Right lobe of liver (tissue), 6 donors: Measurements from ENCODE around the gene CBX1. TPM values are rescaled to one million over a fixed set of nuclear protein-coding genes. Genes with fewer than 3 reads are reported as not detected.
"Not testable (repeated sequence)": the region's sequence is repeated elsewhere in the genome, so short reads cannot be mapped to it uniquely, and the experiment has no call there.

Experiments
- ATAC-seq, 4 donors: fragments of 200-7000 bp; cut with Tn5 transposase; one replicate each; pipeline ENCODE4 v1.9.1; 2020; ENCODE audit warnings: mild to moderate bottlenecking in 4 of 4, moderate library complexity in 4 of 4
- DNase-seq, 3 donors: peaks; one replicate each; pipeline ENCODE4 v3.0.0-alpha.2; 2020
- H3K27ac ChIP-seq, 3 donors: fragments of 200-600 bp; one replicate each; pipeline ENCODE4 v1.8.0; 2022
- H3K27me3 ChIP-seq, 2 donors: fragments of 200-600 bp; one replicate each; pipeline ENCODE4 v1.8.0; 2022
- H3K36me3 ChIP-seq, 4 donors: fragments of 200-600 bp; sonication (generic) in 1 of 4; one replicate each; pipeline versions ENCODE4 v1.5.1 to v1.8.0; 2017 to 2022; ENCODE audit warnings: control low read depth in 1 of 4
- H3K4me1 ChIP-seq, 4 donors: fragments of 200-600 bp; sonication (generic) in 1 of 4; one replicate each; pipeline versions ENCODE4 v1.5.1 to v1.8.0; 2017 to 2022; ENCODE audit warnings: control low read depth in 1 of 4
- H3K4me3 ChIP-seq, 3 donors: fragments of 200-600 bp; one replicate each; pipeline ENCODE4 v1.8.0; 2022
- H3K9me3 ChIP-seq, 4 donors: fragments of 200-600 bp; sonication (generic) in 1 of 4; one replicate each; pipeline versions ENCODE4 v1.5.1 to v1.8.0; 2017 to 2022; ENCODE audit warnings: control low read depth in 1 of 4
- POLR2A ChIP-seq: fragments of 450-650 bp; IDR thresholded peaks from one replicate; pipeline ENCODE4 v1.6.1; 2017; ENCODE audit warnings: antibody characterized with exemption, mild to moderate bottlenecking
- WGBS: methylation state at CpG from one replicate; pipeline ENCODE4 v1.1.6; 2018; ENCODE audit warnings: low coverage, low lambda C conversion rate; ENCODE audit not compliant: insufficient coverage; ENCODE audit errors: missing lambda C conversion rate; 5-methylcytosine and 5-hydroxymethylcytosine counted together
- intact Hi-C, 2 donors: fragments of 100-400 bp; cut with DNase I; formaldehyde crosslinking; loops; one replicate each; pipeline versions ENCODE4 v1.11.2 to v1.14.1; 2022
- total RNA-seq, 6 experiments: library from RNA; depleted of rRNA in 2 of 6; stranded (reverse); fragments of >200 nt in 2 of 6; fragmentation: NEBNext Ultra II Directional in 3 of 6; extraction: Animal tissue kit (Norgen Biotek cat#: 25700) in 3 of 6; gene quantifications; one replicate each; pipeline versions ENCODE4 v1.1.0 to v1.2.4, GENCODE V29; 2016 to 2023
- TF ChIP-seq, protein P1 (sequence below), 4 donors: fragments of 200-600 bp in 3 of 4; fragments of 450-650 bp in 1 of 4; IDR thresholded peaks; one replicate each; pipeline versions ENCODE4 v1.5.1 to v1.8.0; 2016 to 2022; ENCODE audit warnings: antibody characterized with exemption in 4 of 4, mild to moderate bottlenecking in 2 of 4
- donor health status: DM: no; HTN: yes; CAD: no.
- donor health status: DM: no; HTN: no; CAD: no.
- donor health status: DM: no; HTN: no; CAD: no.
- donor health status: DM: no; HTN: yes; CAD: no.
- donor health status: DM: no; HTN: yes; CAD: no.

The CBX1 gene
- total RNA-seq, 6 experiments from 2014 or later, result 7.0 to 10.5 (median 9.9) TPM

DNA sequence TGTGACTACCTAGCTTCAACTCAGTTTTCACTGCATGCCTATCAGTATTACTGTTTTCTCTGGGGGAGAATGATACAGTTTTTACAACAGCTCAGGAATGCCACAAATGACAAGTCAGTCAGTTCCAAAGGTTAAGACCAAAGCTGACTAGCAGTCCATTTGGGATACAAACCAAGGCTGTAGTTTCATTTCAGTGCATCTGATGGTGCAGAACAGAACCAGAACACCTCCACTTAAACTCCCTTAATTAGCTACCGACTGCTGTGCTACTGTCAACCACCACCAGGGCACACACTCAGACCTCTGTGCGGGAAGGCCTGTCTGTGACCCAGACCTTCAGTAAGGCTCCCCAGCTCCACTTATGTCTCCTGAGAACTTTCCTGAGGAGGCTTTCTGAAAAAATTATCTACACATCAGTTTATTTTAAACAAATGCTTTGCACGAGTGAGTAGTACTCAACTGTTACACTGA is 32.8 kb downstream of the CBX1 start:
- H3K27ac ChIP-seq, result peak overlapping the region; percentile 33 to 85 (median 75)
- H3K4me1 ChIP-seq, result peaks cover 0 to 66% (median 30%) of the 10 kb centered on the region in 4 donors
- 22% methylated on average over 3 of the region's 3 CpGs for WGBS
- no peak overlapping the region for H3K4me3 ChIP-seq
- H3K9me3 ChIP-seq, result no peaks in the 10 kb centered on the region
- intact Hi-C loops, result no loop called here
- TF ChIP-seq, protein P1, sequence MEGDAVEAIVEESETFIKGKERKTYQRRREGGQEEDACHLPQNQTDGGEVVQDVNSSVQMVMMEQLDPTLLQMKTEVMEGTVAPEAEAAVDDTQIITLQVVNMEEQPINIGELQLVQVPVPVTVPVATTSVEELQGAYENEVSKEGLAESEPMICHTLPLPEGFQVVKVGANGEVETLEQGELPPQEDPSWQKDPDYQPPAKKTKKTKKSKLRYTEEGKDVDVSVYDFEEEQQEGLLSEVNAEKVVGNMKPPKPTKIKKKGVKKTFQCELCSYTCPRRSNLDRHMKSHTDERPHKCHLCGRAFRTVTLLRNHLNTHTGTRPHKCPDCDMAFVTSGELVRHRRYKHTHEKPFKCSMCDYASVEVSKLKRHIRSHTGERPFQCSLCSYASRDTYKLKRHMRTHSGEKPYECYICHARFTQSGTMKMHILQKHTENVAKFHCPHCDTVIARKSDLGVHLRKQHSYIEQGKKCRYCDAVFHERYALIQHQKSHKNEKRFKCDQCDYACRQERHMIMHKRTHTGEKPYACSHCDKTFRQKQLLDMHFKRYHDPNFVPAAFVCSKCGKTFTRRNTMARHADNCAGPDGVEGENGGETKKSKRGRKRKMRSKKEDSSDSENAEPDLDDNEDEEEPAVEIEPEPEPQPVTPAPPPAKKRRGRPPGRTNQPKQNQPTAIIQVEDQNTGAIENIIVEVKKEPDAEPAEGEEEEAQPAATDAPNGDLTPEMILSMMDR (IDR thresholded peaks at IDR 0.05), result peak in 3 of 4 donors; percentile 14 to 37 (median 24)
- no peak for TF ChIP-seq POLR2A
- DNase-seq (no peak), ATAC-seq (peak; percentile 8 to 51 (median 29))
- H3K36me3 ChIP-seq, result peaks cover 0 to 5% (median 0%) of the 10 kb centered on the region in 4 donors
- H3K27me3 ChIP-seq, result no peaks in the 10 kb centered on the region

DNA sequence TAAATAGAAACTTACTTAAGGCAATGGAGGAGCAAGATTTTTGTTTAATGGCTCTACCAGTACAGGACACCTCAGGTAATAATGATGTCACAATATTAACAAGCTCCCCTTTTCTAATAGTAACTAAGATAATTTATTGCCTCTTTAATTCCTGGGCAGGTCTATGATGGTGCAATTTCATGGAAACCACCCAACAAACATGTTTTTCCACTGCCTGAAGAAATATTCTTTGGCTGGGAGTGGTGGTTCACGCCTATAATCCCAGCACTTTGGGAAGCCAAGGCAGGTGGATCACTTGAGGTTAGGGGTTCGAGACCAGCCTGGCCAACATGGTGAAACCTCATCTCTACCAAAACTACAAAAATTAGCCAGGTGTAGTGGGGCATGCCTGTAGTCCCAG is 33.5 kb downstream of the CBX1 start:
- H3K9me3 ChIP-seq, H3K36me3 ChIP-seq, intact Hi-C loops, DNase-seq, H3K27me3 ChIP-seq, H3K4me3 ChIP-seq: not testable (repeated sequence)
- 29% methylated on average over 2 of the region's 2 CpGs for WGBS
- Histone ChIP-seq H3K27ac (peak overlapping the region; percentile 33 to 85 (median 75)), H3K4me1 (peaks cover 0 to 67% (median 31%) of the 10 kb centered on the region in 4 donors)
- ATAC-seq, result peak in 3 of 4 donors; percentile 16 to 26 (median 20)

DNA sequence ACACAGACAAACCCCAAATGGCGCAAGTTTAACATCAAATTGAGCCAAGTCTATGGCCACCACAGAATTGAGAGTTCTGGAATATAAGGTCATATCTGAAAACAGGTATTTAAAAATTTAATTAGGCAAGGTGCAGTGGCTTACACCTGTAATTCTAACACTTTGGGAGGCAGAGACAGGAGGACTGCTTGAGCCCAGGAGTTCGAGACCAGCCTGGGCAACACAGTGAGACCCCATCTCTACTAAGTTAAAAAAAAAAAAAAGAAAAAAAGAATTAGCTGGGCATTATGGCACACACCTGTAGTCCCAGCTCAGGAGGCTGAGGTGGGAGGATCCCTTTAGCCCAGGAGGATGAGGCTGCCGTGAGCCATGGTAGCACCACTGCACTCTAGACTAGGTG is 34.0 kb downstream of the CBX1 start:
- peaks cover 0 to 15% (median 8%) of the 10 kb centered on the region in 4 donors for H3K36me3 ChIP-seq
- no peaks in the 10 kb centered on the region for H3K27me3 ChIP-seq
- no peak for TF ChIP-seq POLR2A
- TF ChIP-seq, protein P1 (IDR thresholded peaks at IDR 0.05), result no peak
- no peak for ATAC-seq
- H3K4me1 ChIP-seq, result peaks cover 0 to 67% (median 31%) of the 10 kb centered on the region in 4 donors
- H3K4me3 ChIP-seq, result no peak overlapping the region
- intact Hi-C loops, result no loop called here
- no peaks in the 10 kb centered on the region for H3K9me3 ChIP-seq
- H3K27ac ChIP-seq, result peak overlapping the region in 2 of 3 donors; percentile 75 to 85
- no peak for DNase-seq
- 75% methylated on average over 3 of the region's 3 CpGs for WGBS

DNA sequence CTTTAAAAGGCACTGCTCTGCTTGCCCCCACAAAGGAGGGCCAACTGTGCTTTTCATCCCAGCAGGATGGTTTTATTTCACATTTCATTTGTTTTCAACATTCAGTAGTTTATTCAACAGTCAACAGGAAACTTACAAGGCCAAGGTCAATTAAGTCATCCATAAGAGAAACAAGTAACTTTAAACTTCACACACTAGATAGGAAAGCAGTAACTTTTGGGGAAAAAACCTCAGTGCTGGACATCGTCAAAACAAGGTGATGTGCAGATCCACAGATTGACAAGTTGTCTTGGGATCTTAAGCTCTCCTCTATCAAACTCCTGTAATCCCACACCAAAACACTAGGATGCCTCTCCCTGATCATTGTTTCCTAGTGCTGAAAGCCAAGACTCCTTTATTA is 34.6 kb downstream of the CBX1 start:
- no peaks in the 10 kb centered on the region for H3K9me3 ChIP-seq
- ATAC-seq (no peak), DNase-seq (no peak)
- H3K4me3 ChIP-seq, result no peak overlapping the region
- peak overlapping the region; percentile 36 to 85 (median 75) for H3K27ac ChIP-seq
- intact Hi-C loops, result no loop called here
- WGBS, result 45% methylated on average over 1 of the region's 1 CpG
- peaks cover 0 to 67% (median 31%) of the 10 kb centered on the region in 4 donors for H3K4me1 ChIP-seq
- H3K36me3 ChIP-seq, result peaks cover 5 to 21% (median 10%) of the 10 kb centered on the region in 4 donors
- H3K27me3 ChIP-seq, result no peaks in the 10 kb centered on the region
- TF ChIP-seq POLR2A, result no peak
- TF ChIP-seq, protein P1 (IDR thresholded peaks at IDR 0.05), result no peak

DNA sequence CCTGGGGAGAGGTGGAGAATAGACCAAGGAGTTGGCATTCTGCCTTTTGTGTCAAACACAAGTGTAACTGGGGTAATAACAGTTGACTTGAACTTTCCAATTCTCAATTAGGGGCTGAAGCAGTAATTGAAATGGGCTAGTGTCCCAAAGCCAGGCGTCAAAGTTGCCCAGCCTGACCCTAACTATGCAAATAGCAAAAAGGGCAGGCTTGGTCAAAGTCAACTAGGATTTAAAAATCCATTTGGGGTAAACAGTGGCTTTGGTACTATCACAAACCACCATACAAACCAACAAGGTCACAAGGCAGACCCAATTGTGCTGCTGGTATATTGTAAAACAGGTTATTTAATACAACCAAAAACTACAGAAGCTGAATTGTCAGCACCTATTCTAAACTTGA is 35.1 kb downstream of the CBX1 start:
- ATAC-seq (peak; percentile 60 to 77 (median 69)), DNase-seq (peak in 1 of 3 donors; percentile 63)
- Histone ChIP-seq H3K36me3 (peaks cover 7 to 25% (median 10%) of the 10 kb centered on the region in 4 donors), H3K4me3 (peak overlapping the region in 2 of 3 donors; percentile 0 to 3), H3K4me1 (peaks cover 0 to 67% (median 31%) of the 10 kb centered on the region in 4 donors), H3K9me3 (no peaks in the 10 kb centered on the region), H3K27ac (peak overlapping the region; percentile 55 to 85 (median 75)), H3K27me3 (no peaks in the 10 kb centered on the region)
- intact Hi-C loops, result no loop called here
- WGBS, result 29% methylated on average over 1 of the region's 1 CpG
- TF ChIP-seq POLR2A, result no peak
- TF ChIP-seq, protein P1 (IDR thresholded peaks at IDR 0.05), result no peak
